ENCODE measurements around the gene FBXW10B.
"Not testable (repeated sequence)": the region's sequence is repeated elsewhere in the genome, so short reads cannot be mapped to it uniquely, and the experiment has no call there.

The FBXW10B gene

DNA sequence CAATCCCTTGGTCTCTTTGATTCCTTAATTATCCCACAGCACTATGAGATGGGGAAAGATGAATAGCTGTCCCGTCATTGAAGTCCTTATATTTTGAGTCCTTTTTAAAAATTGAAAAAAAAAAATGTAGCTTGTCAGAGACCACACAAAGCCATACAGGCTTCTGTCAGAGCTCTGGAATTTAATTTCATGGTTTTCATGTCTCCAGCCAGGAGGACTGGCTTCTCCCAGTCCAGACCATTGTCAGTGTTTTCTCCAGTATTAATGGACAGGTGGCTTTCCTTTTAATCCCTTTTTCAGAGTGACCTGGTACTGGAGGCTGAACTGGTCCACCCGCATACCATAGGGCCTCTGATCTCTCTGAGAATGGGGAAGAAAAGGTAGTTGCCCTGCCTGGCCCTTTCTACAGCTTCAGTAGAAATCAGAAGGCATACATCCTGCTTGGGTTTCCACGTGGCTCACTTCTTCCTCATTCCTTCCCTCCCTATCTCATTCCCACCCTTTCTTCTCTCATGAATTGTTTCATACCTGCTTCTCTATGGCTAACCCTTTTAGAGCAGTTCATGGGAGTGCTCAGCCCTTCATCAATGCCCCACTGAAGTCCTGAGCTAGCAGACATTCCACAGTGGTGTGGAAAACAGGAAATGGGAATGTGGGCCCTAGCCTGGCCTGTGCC lies 35.5 kb upstream of the FBXW10B start:
- Histone ChIP-seq H2AFZ (ENCODE audit: low read length) (no peak overlapping the region), H4K20me1 (ENCODE audit: insufficient read depth, low read length) (no peaks in the 10 kb centered on the region), H3K79me2 (ENCODE audit: insufficient read depth, low read length) (no peaks in the 10 kb centered on the region), H3K4me2 (ENCODE audit: low read length) (no peak overlapping the region), H3K4me1 (ENCODE audit: insufficient read depth, low read length, severe bottlenecking) (no peaks in the 10 kb centered on the region), H3K27ac (ENCODE audit: low read depth, low read length, poor library complexity, severe bottlenecking) (no peak overlapping the region), H3K9me3 (ENCODE audit: low read length) (no peaks in the 10 kb centered on the region), H3F3A (ENCODE audit: insufficient read depth, low read length) (no peaks in the 10 kb centered on the region), H3K27me3 (ENCODE audit: insufficient read depth, low read length) (no peaks in the 10 kb centered on the region), H3K36me3 (ENCODE audit: insufficient read depth, low read length) (peaks cover 10% of the 10 kb centered on the region; the same call in 1 of the 2 replicates), H3K4me3 (ENCODE audit: low read depth, low read length, poor library complexity, severe bottlenecking) (no peak overlapping the region), H3K9ac (ENCODE audit: low read length) (no peak overlapping the region), H3K9me2 (ENCODE audit: low read depth, low read length) (no peaks in the 10 kb centered on the region)
- TF ChIP-seq EZH2 (IDR thresholded peaks at IDR 0.05; ENCODE audit: borderline replicate concordance, low read length) = no peak
- TF ChIP-seq, protein P1, sequence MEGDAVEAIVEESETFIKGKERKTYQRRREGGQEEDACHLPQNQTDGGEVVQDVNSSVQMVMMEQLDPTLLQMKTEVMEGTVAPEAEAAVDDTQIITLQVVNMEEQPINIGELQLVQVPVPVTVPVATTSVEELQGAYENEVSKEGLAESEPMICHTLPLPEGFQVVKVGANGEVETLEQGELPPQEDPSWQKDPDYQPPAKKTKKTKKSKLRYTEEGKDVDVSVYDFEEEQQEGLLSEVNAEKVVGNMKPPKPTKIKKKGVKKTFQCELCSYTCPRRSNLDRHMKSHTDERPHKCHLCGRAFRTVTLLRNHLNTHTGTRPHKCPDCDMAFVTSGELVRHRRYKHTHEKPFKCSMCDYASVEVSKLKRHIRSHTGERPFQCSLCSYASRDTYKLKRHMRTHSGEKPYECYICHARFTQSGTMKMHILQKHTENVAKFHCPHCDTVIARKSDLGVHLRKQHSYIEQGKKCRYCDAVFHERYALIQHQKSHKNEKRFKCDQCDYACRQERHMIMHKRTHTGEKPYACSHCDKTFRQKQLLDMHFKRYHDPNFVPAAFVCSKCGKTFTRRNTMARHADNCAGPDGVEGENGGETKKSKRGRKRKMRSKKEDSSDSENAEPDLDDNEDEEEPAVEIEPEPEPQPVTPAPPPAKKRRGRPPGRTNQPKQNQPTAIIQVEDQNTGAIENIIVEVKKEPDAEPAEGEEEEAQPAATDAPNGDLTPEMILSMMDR (IDR thresholded peaks at IDR 0.05; ENCODE audit: low read length) = no peak

DNA sequence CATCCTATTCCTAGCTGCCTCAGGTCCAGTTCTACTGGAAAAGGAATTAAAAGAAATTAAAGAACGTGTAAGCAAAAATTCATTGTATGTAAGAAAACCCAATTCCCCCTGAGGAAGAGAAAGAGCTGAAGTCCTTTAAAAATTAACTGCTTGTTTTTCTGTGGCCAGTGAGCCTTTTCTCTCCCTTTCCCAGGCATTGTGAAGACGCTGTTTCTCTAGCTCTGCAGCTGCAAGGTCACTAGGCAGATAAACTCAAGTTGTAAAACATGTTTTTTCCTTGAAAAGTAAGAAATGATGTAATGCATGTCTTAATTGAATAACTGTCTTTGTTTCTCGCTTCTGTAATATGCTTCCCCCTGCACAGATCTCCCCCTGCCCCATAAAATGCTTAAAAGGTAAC lies 34.9 kb upstream of the FBXW10B start:
- H3K27me3 ChIP-seq (ENCODE audit: insufficient read depth, low read length); H2AFZ ChIP-seq (ENCODE audit: low read length); H3K27ac ChIP-seq (ENCODE audit: low read depth, low read length, poor library complexity, severe bottlenecking); H3K9me3 ChIP-seq (ENCODE audit: low read length); H3K4me1 ChIP-seq (ENCODE audit: insufficient read depth, low read length, severe bottlenecking); H3K4me2 ChIP-seq (ENCODE audit: low read length); H3K9me2 ChIP-seq (ENCODE audit: low read depth, low read length); H4K20me1 ChIP-seq (ENCODE audit: insufficient read depth, low read length); H3K79me2 ChIP-seq (ENCODE audit: insufficient read depth, low read length); H3K4me3 ChIP-seq (ENCODE audit: low read depth, low read length, poor library complexity, severe bottlenecking); H3F3A ChIP-seq (ENCODE audit: insufficient read depth, low read length); H3K9ac ChIP-seq (ENCODE audit: low read length): not testable (repeated sequence)
- peaks cover 10% of the 10 kb centered on the region; the same call in 1 of the 2 replicates for H3K36me3 ChIP-seq (ENCODE audit: insufficient read depth, low read length)

DNA sequence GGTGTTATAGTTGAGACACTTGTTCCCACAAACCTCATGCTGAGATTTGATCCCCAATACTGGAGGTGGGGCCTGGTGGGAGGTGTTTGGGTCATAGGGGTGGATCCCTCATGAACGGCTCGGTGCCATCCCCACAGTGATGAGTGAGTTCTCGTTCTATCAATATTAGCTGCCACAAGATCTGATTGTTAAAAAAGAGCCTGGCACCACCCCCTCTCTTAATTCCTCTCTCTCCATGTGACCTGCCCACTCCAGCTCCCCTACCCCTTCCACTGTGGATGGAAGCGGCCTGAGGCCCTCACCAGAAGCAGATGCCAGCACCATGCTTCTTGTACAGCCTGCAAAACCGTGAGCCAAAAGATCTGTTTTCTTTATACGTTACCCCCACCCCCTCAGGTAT lies 33.5 kb upstream of the FBXW10B start:
- H3K27ac ChIP-seq (ENCODE audit: low read depth, low read length, poor library complexity, severe bottlenecking) = no peak overlapping the region
- TF ChIP-seq, protein P1 (IDR thresholded peaks at IDR 0.05; ENCODE audit: low read length) = no peak
- TF ChIP-seq EZH2 (IDR thresholded peaks at IDR 0.05; ENCODE audit: borderline replicate concordance, low read length) = no peak
- H3K27me3 ChIP-seq (ENCODE audit: insufficient read depth, low read length) = no peaks in the 10 kb centered on the region
- H3K4me2 ChIP-seq (ENCODE audit: low read length) = no peak overlapping the region
- no peaks in the 10 kb centered on the region for H3F3A ChIP-seq (ENCODE audit: insufficient read depth, low read length)
- no peak overlapping the region for H3K9ac ChIP-seq (ENCODE audit: low read length)
- no peaks in the 10 kb centered on the region for H3K9me2 ChIP-seq (ENCODE audit: low read depth, low read length)
- no peaks in the 10 kb centered on the region for H3K4me1 ChIP-seq (ENCODE audit: insufficient read depth, low read length, severe bottlenecking)
- H3K9me3 ChIP-seq (ENCODE audit: low read length) = no peaks in the 10 kb centered on the region
- H3K4me3 ChIP-seq (ENCODE audit: low read depth, low read length, poor library complexity, severe bottlenecking) = no peak overlapping the region
- H3K79me2 ChIP-seq (ENCODE audit: insufficient read depth, low read length) = no peaks in the 10 kb centered on the region
- peaks cover 6% of the 10 kb centered on the region; the same call in 1 of the 2 replicates for H3K36me3 ChIP-seq (ENCODE audit: insufficient read depth, low read length)
- H4K20me1 ChIP-seq (ENCODE audit: insufficient read depth, low read length) = no peaks in the 10 kb centered on the region
- H2AFZ ChIP-seq (ENCODE audit: low read length) = no peak overlapping the region

DNA sequence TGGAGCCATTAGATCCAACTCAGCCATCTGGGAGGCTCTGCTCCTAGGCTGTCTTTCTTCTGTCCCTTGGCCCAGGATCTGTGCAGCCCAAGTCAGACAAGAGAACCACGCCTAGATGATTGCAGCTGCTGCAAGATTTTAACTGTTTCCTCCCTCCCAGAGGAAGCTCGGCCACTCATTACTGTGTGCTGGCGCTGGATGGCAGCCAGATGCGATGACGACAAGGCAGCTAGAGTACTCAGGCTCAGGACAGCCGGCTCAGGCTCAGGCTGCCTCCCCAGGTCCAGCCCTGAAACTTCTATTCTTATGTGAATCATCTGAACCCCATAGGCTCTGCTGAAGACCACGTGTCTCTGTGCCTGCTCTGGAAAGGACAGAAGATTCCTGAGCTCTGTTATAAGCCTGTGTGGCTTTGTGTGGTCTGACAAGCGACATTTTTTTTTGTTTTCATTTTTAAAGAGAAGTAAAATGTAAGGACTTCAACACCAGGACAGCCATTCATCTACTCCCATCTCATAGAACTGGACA lies 32.1 kb upstream of the FBXW10B start:
- Histone ChIP-seq H3K9me3 (ENCODE audit: low read length) (no peaks in the 10 kb centered on the region), H2AFZ (ENCODE audit: low read length) (no peak overlapping the region), H3K4me3 (ENCODE audit: low read depth, low read length, poor library complexity, severe bottlenecking) (no peak overlapping the region), H3K79me2 (ENCODE audit: insufficient read depth, low read length) (no peaks in the 10 kb centered on the region), H3K9me2 (ENCODE audit: low read depth, low read length) (no peaks in the 10 kb centered on the region), H3F3A (ENCODE audit: insufficient read depth, low read length) (no peaks in the 10 kb centered on the region), H3K36me3 (ENCODE audit: insufficient read depth, low read length) (no peaks in the 10 kb centered on the region), H3K9ac (ENCODE audit: low read length) (no peak overlapping the region), H4K20me1 (ENCODE audit: insufficient read depth, low read length) (no peaks in the 10 kb centered on the region), H3K4me1 (ENCODE audit: insufficient read depth, low read length, severe bottlenecking) (no peaks in the 10 kb centered on the region), H3K27ac (ENCODE audit: low read depth, low read length, poor library complexity, severe bottlenecking) (no peak overlapping the region), H3K27me3 (ENCODE audit: insufficient read depth, low read length) (no peaks in the 10 kb centered on the region), H3K4me2 (ENCODE audit: low read length) (no peak overlapping the region)
- TF ChIP-seq, protein P1 (IDR thresholded peaks at IDR 0.05; ENCODE audit: low read length) = no peak
- no peak for TF ChIP-seq EZH2 (IDR thresholded peaks at IDR 0.05; ENCODE audit: borderline replicate concordance, low read length)

All from OCI-LY1 (cell line).